GM13977 (cell line): Measurements from ENCODE around the gene GPATCH3.

Source experiments
- DNase-seq: peaks from one replicate; pipeline ENCODE4 v3.0.0; 2012; ENCODE audit warnings: low spot score
- CTCF ChIP-seq: IDR thresholded peaks from 2 replicates; pipeline ENCODE4 v1.5.1; 2012; ENCODE audit warnings: mild to moderate bottlenecking, control low read depth; ENCODE audit not compliant: insufficient read depth; ENCODE audit errors: extremely low read depth, missing control alignments
- in situ Hi-C: fragments of 300-500 bp; cut with MboI; formaldehyde crosslinking; loops from one replicate; pipeline ENCODE4 v1.12.0; 2022; ENCODE audit warnings: low sequenced_read_pairs, low pct_unique_long_range_greater_than_20kb, mixed read lengths, inconsistent platforms; ENCODE audit not compliant: unreplicated experiment

Gene GPATCH3

DNA sequence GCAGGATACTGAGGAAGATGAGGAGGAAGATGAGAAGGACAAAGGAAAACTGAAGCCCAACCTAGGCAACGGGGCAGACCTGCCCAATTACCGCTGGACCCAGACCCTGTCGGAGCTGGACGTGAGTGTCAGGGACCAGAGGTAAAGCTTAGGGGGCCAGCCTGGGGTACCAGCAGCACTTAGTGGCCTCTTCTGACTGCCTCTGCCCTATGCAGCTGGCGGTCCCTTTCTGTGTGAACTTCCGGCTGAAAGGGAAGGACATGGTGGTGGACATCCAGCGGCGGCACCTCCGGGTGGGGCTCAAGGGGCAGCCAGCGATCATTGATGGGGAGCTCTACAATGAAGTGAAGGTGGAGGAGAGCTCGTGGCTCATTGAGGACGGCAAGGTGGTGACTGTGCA is 42.4 kb upstream of the GPATCH3 start:
- DNase-seq: no peak
- in situ Hi-C loops: no loop called here
- TF ChIP-seq CTCF: no peak

GRCh38 chr1:26941311-26941710 is 41.0 kb upstream of the GPATCH3 start:
- no peak for DNase-seq
- in situ Hi-C loops: no loop called here
- no peak for TF ChIP-seq CTCF

- in situ Hi-C loops: no loop called here
- no peak for DNase-seq
- TF ChIP-seq CTCF: no peak
These were observed 38.4 kb upstream of the GPATCH3 start for GRCh38 chr1:26938659-26939025.

DNA sequence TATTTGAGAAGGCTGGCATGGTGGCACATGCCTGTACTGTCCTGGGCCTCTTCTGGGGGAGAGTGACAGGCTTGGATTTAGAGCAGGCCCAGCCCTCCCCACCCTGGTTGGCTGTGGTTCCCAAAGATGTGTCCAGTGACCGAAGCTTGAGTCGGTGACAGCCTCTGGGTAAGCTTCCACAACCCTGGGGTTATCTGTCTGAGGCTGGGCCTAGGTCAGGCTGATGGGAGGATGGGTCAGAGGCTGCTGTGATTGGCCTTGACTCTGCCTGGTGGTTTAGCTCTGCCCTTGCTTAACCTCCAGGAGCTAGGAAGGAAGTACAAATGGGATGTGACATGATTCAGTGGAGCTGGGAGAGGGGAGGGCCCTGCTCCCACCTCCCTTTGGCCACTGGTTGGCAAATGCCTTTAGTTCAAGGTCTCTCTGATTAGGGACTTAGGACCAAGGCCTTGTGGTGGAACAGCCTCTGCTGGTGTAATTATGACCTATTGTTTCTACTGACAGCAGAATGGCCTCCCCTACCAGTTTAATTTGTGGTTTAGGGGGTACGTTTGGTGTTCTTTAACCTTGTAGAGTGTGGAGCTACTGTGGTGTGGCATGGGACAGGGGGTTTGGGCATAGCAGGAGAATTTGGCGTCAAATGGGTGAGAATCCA is 37.9 kb upstream of the GPATCH3 start:
- in situ Hi-C loops: no loop called here
- no peak for TF ChIP-seq CTCF
- DNase-seq: no peak

- in situ Hi-C loops: no loop called here
- TF ChIP-seq CTCF: no peak
- DNase-seq: no peak
These were observed 36.6 kb upstream of the GPATCH3 start for GRCh38 chr1:26936823-26937222.

DNA sequence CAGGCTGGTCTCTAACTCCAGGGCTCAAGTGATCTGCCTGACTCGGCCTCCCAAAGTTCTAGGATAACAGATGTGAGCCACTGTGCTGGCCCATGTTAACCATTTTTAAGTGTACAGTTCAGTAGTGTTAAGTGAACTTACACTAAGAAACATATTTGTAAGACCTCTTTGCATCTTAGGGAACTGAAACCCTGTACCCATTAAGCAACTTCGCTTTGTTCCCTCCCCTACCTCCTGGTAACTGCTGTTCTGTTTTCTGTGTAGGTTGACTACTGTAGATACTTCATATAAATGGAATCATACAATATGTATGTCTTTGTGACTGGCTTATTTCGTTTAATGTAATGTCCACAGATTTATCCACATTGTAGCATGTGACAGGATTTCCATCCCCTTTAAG is 32.3 kb upstream of the GPATCH3 start:
- peak; percentile 51 for DNase-seq
- no peak for TF ChIP-seq CTCF
- in situ Hi-C loops: no loop called here

DNA sequence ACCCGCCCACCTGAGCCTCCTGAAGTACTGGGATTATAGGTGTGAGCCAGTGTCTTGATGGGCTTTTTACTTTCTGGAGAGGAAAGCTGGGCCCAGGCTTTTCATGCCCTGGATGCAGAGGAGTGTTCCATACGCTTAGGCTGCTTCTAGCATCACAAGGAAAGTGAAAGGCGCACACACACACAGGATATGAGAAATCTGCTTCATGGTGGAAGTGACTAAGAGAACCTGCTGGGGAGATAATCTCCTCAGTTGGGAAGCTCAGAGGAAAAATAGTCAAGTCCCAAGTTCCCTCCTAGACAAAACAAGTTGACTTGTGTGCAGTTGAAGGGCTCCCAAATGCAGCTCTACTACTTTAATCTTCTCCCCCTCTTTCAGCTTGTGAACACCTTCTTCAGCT is 23.4 kb upstream of the GPATCH3 start:
- no peak for TF ChIP-seq CTCF
- in situ Hi-C loops: no loop called here
- no peak for DNase-seq
